ENCODE data around the gene VSTM2L. TPM values are rescaled to one million over a fixed set of nuclear protein-coding genes. Genes with fewer than 3 reads are reported as not detected.

Gene VSTM2L
- total RNA-seq, 1 experiment from 2014 or later = 0.48 TPM

DNA sequence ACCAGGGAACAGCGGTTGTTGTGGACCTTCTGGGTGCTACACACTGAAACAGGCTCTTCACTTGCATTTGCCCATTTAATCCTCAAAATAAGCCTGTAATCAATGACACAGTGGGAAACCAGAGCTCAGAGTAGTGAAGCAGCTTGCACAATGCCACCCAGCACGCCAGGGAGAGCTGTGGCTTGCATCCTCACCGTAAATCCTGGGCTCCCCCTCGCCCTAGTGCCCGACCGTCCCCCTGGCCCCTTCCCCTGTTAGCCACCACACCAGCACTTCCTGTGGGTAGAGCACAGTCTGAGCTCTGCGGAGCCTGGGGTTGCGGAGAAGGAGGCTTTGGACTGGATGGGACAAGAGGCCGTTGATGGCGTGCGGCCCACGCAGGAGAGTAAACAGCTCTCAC, 14.5 kb downstream of the VSTM2L start:
- DNase-seq (ENCODE audit: low read depth) = no peak

DNA sequence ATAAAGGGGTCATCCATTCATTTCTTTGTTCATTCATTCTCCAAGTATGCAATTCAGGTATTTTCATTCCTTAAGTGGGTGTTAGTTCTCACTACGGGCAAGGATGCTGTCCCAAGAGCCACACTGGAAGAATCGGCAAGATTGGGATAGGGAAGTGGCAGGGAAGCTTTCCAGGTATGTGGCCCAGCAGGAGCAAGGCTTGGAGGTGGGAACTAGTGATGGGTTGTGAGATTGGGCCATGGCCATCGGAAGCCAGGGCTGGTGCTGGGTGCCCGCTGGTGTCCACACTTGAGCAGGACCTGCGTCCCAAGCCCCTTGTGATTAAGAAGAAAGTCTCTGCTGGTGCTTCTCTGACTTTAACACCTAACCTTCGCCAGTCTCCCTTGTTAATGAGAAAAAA, 15.1 kb downstream of the VSTM2L start:
- no peak for DNase-seq (ENCODE audit: low read depth)

DNA sequence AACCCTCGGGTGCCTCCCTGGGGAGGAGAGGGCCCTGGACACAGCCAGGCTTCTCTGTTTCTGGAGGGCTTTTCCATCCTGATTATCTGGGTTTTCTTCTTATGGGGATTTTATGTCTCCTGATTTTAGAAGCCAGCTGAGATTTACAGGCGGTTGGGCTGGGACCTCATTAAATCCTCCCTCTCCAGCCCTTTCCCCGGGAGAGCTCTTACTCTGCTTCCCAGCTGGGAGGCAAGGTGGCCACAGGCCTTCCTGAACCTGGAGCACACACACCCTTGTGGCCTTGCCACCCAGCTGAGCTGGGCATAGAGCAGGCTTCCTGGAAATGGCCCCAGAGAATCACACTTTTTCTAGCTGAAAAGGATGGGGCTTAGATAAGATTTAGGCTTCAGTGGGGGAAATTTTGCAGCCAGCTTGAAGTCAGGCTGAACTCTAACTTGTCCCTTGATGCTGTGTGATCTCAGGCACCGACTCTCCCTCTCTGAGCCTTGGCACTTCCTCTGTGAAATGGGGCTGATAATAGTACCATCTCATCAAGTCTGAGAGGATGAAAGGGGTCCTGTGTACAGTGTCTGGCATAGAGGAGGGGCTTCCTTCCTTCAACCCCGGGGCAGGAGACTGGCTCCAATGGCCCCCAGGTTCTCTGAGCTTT, 16.6 kb downstream of the VSTM2L start:
- no peak for DNase-seq (ENCODE audit: low read depth)

DNA sequence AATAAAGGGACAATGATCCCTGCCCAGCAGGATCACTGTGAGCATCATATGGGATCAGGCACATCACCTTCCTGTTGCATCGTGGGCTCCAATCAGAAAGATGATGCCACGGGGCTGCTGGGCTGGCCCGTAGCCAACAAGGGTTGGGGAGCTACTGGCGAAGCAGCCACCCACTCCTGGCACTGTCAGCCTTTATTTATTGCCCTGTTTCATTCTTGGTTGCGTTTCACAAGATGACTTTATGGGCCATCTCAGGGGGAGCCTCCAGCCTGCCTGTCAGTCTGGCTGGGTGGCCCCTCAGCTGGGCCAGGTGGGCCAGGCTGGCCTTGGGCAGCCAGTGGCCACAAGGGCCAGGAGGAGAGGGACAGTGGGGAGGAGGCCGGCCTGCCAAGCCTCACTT, 17.3 kb downstream of the VSTM2L start:
- DNase-seq (ENCODE audit: low read depth) = no peak

DNA sequence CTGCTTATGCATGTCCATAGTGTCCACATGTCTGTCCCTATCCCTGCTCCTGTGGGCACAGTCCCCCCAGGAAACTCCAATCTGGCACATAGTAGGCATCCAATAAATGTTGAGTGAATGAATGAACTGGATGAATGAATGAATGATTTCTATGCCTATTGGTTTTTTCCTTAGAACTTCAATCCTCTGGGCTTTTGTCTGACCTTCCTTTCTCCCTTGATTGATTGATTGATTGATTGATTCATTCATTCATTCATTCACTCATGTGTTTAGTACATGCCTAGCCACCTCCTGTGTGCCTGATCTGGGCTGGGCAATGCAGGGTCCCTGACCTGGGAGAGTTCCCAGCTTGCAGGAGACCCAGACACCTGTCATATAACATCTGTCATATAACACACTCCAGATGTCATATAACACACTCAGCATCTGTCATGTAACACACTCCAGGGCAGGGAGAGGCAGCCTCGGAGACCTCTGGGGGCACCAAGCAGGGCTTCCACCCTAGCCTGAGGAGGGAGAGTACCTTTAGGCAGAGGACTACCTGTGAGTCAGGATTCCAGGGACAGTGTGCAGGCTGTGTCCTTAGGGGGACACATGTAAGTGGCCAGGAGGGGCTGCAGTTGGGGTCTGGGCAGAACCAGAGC, 17.9 kb downstream of the VSTM2L start:
- no peak for DNase-seq (ENCODE audit: low read depth)

DNA sequence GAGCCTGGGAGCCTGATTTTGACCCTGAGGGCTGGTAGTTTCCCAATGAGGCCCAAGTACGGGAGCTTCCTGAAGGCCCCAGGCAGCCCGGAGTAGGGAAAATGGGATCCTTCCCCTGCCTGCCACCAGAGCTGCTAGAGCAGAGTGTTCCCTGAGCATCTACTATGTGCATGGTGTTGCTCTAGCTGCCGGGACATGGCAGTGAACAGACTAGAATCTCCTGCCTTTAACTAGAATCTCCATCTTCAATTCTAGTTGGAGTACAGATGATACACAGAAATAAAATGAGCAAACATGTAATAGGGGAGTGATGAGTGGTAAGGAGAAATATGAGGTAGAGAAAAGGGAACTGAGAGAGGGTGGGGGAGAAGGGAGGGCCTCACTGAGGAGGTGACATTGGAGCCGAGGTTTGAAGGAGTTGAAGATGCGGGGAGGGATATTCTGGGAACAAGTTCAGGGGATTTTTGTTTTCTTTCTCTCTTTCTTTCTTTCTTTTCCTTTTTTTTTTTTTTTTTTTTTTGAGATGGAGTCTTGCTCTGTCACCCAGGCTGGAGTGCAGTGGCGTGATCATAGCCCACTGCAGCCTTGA, 18.5 kb downstream of the VSTM2L start:
- no peak for DNase-seq (ENCODE audit: low read depth)

DNA sequence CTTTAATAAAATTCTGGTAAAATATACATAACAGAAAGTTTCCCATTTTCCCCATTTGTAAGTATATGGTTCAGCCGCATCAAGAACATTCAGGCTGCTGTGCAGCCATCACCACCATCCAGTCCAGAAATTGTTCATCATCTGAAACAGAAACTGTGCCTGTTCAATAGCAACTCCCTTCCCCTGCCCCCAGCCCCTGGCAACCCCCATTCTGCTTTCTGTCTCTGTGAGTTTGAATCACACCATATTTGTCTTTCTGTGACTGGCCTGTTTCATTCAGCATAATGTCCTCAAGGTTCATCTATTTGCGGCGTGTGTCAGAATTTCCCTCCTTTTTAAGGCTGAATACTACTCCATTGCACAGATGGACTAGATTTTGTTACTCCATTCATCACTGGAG, 19.1 kb downstream of the VSTM2L start:
- no peak for DNase-seq (ENCODE audit: low read depth)

DNA sequence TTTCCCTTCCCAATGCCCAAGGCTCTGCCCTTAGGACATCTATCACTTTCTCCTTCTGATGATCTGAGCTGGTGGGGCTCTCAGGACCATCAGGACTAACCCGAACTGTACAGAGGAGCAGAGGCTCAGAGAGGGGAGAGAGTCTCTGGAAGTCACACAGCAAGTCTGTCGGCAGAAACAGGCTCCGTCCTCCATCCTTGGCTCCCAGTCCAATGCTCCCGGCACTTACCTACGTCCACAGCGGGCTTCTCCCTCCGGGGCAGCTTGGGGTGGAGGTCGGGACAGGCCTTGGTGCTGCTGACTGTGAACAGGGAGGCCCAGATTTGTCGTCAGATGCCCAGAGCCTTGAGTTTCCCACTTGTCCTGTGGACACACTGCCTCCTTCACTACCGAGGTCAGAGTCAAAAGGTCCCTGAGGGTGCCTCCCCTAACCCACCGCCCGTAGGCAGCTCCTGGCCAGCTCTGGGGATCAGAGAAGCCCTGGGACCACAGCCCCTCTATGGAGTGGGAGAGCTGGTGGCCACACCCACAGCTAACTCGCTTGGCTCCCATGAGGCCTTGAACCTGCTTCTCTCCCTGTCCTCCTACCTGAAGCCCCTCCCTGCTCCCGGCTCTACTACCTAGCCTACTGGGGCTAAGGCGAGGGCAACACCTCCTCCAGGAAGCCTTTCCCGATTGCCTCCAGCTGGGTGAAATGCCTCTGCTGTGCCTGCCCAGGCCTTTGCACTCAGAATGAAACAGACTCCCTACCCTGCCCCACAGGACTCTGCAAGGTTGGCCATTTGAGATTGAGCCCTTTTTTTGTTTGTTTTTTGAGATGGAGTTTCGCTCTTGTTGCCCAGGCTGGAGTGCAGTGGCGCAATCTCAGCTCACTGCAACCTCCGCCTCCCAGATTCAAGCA, 22.6 kb downstream of the VSTM2L start:
- DNase-seq (ENCODE audit: low read depth) = no peak

DNA sequence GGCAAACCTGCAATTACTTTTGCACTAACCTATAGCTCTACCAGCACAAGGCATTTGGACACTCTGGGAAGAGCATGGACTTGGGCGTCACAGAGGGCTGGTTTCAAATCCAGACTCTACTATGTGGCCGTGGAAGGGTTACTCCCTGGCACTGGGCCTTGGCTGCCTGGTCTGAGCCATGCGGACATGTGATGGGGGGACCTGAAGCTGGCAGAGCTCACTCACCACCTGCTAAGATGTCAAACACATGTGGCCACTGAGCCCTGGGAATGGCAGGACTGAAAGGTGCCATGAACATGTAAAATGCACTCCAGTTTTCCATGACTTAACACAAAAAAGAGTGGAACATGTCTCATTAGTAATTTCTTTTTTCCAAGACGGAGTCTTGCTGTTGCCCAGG, 23.7 kb downstream of the VSTM2L start:
- no peak for DNase-seq (ENCODE audit: low read depth)

DNA sequence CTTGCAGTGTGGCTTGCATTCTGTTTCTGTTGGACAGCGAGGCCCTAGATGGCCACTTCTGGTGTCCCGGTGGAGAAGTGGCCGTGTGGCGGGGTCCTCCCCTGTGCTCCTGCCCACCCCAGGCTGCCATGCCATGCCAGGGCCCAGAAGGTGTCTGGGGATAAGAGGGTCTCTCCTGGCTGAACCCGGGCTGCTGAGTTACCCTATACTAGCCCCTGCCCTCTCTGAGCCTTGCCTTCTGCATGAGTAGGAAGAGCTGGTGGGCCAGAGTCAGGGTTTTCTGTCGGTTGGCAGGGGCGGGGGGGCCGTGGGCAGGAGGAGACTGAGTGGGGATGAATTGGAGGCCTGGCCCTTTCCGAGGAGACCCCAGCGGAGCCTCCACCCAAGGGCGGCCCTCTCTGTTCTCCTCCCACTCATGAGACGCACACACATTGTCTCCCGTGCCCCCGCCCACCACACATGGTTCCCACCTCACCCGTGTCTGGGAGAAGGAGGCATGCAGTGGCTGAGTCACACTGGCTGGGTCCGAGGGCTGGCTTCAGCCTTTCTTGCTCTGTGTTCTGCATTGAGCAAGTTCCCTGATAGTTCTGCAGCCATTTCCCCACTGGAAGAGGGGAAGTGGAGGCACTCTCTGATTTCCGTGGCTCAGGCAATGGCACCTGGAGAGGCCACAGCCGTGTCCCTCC, 24.6 kb downstream of the VSTM2L start:
- DNase-seq (ENCODE audit: low read depth) = no peak

DNA sequence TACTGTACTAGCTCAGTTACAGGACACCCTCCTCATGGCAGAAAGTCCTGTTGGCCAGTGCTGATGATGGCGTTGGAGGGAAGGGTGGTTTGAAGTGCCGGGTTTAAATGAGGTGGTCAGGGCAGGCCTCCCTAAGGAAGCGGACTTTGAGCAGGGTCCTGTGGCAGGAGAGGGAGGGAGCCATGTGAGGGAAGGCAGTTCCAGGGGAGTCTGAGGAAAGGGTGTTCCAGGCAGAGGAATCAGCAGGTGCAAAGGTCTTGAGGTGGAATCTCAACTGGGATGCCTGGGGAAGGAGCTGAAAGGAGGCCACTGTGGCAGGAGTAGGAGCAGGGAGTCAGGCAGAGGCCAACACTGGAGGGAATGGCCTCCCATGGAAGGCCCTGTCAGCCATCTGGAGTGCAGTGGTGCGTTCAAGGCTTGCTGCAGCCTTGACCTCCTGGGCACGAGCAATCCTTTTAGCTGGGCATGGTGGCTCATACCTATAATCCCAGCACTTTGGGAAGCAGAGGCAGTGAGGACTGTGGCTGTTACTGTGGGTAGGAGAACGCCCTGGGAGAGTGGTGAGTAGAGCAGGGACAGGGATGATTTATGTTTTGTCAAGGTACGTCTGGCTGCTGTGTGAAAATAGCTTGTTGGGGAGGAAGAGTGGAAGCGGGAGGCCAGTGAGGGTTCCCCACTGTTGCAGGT, 26.2 kb downstream of the VSTM2L start:
- DNase-seq (ENCODE audit: low read depth) = no peak

DNA sequence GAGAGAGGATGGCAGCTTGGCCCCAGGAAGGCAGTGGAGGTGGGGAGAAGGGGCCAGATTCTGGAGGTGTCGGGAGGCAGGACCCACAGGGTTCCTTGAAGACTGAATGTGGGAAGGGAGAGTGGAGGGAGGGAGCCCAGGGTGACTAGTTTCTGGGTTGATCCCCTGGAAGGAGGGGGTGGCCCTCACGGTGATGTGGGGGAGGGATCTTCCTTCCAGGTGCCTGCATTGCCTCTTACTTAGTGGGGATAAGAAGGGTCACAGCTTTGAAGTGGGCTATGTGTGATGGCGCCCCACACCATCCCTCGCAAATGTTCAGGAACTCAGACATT, 26.7 kb downstream of the VSTM2L start:
- no peak for DNase-seq (ENCODE audit: low read depth)

DNA sequence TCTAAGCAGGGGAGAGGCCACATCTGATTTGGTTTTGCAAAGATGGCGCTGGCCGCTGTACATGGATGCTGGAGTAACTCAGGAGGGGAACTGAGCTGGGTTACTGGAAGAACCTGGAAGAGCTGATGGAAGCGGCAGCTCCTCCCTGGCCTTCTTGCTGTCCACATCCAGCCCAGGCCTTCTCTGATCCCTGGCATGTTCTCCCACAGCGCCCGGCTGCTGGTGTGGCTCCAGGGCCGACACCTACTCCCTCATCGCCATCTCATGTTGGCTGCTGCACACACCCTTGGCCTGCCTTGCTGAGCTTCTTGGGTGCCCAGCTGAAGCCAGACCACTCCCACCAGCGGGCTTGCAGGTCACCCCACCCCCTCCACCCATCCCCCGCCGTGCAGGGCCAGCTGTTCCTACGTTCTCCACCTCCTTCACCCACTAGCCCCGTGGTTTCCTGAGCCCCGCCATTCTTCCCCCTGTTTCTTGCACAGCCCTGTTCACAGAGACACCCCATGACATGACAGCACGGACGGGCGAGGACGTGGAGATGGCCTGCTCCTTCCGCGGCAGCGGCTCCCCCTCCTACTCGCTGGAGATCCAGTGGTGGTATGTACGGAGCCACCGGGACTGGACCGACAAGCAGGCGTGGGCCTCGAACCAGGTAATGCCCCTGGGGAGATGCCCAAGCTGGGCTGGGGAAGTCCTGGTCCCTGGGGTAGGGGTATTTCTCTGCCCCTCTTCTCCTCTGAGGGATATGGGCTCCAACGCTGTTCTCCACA, 28.4 kb downstream of the VSTM2L start:
- DNase-seq (ENCODE audit: low read depth) = no peak

DNA sequence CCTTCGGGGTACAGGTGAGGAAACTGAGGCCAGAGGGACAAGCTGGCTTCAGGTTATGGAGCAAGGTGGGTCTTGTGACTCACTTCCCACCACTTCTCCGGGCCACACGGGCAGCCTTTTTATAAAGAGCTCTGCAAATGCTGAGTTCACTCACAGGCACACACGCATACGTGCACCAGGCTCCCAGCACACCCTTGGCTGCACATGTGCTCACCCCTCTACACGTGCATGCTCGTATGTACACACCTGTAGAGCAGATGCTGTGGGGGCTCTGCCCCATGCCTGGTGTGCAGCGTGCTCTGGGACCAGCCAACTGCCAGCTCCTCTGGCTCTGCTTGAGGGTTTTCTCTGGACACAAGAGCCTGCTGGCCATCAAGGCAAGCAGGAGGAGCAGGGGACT, 29.1 kb downstream of the VSTM2L start:
- DNase-seq (ENCODE audit: low read depth) = no peak

DNA sequence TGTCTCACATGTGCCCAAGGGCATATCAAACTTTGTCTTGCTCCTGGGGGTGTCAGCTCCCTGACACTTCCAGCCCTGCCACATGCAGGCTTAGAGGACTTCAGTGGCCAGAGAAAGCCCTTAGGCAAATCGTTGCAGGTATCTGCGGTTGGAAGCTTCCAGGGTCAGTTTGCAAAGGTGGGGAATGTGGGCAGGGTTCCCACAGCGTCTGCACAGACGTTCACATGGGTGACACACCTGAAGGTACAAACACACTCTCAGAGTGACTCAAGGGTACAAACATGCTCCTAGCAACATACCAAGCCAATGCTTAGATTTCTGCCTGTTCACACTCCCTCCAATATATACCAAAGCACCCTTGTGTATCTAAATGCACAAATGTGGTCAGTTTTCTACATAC, 30.0 kb downstream of the VSTM2L start:
- no peak for DNase-seq (ENCODE audit: low read depth)

DNA sequence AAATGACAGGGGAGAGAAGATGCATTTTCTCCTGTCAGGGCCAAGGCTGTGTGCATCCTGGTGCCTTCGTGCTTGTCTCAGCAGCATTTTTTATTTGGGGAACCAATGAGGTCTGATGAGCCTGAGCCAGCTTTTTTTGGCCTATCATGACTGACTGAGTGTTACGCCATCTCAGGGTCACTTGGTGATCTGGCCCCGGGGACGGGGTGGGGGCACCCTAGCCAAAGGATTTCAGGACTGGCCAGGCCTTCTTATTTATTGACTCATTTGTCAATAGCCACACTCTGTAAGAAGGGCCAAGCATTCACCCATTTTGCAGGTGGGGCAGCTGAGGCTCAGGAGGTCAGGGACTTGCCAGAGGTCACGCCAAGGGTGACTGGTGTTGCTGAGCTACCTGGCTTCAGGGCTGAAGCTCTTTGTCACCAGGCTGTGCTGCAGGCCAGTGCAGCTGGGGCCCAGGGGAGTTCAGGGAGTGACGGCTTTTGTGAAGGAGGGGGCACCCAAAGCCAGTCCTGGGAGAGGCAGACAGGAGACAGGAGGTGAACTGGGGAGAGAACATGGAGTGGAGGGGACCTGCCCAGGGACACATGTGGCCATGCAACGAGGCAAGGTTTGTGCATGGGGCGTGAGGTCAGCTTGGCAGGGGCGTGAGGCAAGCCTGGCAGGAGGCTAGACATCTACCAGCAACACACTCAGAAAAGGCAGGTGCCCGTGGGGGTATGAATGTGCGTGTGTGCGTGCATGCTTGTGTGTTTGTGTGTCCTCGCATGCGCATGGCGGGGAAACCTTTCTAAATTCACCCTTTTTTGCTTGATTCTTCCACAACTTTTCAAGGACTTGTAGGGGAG, 31.1 kb downstream of the VSTM2L start:
- no peak for DNase-seq (ENCODE audit: low read depth)

DNA sequence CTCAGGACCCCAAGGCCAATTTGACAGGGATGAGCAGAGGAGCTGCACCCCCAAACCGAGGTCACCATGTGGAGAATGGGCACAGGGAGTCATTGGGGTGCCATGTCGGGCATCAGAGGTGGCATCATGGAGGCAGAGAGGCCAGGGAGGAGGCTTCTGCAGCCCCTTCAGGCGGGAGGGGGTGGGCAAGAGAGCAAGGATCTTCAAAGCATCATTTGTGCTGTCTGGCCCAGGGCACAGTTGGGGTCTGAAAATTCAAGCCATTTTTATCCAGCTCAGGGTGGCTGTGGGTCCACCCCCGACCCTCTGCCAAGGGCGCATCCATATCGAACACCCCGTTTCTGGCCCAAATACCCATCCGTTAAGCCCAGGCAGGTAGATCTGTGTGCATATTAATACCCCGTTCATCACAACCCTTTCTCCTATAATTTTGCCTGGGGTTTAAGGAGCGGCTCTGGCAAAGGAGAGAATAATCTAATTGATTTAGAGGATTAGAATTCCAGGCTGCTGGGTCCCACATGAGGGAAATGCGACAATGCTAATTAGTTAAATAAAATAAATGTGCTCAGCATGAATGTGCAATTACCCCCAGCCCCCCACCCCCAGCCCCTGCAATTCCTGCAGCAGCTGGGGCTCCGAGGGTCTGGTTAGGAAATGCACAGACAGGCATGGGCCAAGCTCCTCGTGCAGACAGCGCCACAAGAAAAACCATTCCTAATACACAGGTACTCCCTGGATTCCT, 31.9 kb downstream of the VSTM2L start:
- no peak for DNase-seq (ENCODE audit: low read depth)

DNA sequence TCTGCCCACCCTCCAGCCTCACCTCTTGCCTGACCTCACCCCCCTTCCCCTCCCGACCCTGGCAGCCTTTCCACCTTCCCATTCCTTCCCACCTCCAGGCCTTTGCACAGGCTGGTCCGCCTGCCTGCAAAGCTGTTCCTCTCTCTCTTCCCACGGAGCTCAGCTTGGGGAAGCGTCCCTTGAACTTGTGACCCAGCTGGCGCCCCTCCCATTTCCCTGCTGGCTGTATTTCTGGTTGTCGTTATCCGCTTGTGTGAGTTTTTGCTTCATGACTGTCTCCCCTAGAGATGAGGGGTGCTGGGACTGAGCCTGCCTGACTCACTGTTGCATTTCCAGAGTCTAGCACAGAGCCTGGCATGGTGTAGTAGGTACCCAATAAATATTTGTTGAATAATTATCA, 32.5 kb downstream of the VSTM2L start:
- peak; percentile 28 for DNase-seq (ENCODE audit: low read depth)

DNA sequence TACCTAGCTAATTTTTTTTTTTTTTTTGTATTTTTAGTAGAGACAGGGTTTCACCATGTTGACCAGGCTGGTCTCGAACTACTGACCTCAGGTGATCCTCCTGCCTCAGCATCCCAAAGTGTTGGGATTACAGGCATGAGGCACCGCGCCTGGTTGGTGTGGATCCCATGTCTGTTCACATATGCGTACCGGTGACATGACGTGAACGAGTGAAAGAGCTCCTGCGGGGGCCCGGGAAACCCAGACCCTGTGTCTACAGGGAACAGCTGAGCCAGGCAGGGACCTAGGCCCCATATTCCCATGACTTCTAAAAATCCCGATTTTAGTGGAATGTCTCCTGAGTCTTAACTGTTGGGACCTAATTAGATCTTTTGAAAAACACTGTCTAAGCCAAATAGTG, 33.1 kb downstream of the VSTM2L start:
- no peak for DNase-seq (ENCODE audit: low read depth)
